GM18508 (cell line): ENCODE data around the gene USP13.
"Not testable (repeated sequence)": the region's sequence is repeated elsewhere in the genome, so short reads cannot be mapped to it uniquely, and the experiment has no call there.

Source experiments
- ATAC-seq: cut with Tn5 transposase; IDR thresholded peaks from one replicate; pipeline ENCODE4 v1.9.1; 2021; ENCODE audit warnings: moderate number of reproducible peaks; ENCODE audit not compliant: insufficient read depth, unreplicated experiment

Gene USP13

GRCh38 chr3:179652447-179653095 is at the start of gene USP13:
Gene USP13 (plus strand): TSS chr3:179653040. CDS start chr3:179653226, 186 bp downstream.
- peak; percentile 38 for ATAC-seq

- ATAC-seq: no peak
These were observed 49.5 kb upstream of the USP13 start for GRCh38 chr3:179603321-179603720.

GRCh38 chr3:179603831-179604230 is 49.0 kb upstream of the USP13 start:
- no peak for ATAC-seq

- ATAC-seq: peak; percentile 95
These were observed 48.3 kb upstream of the USP13 start, which contains the start of the genes MRPL47 and NDUFB5 for GRCh38 chr3:179604321-179605078. Gene MRPL47 (minus strand): TSS chr3:179604638. CDS start chr3:179604624, 14 bp downstream. Gene NDUFB5 (plus strand): TSS chr3:179604794. CDS start chr3:179604816, 22 bp downstream.

- ATAC-seq: no peak
These were observed 46.2 kb upstream of the USP13 start for GRCh38 chr3:179606534-179607085.

GRCh38 chr3:179608931-179609720 is 43.7 kb upstream of the USP13 start:
- ATAC-seq: peak; percentile 43

GRCh38 chr3:179610066-179610465 is 42.8 kb upstream of the USP13 start:
- ATAC-seq: no peak

GRCh38 chr3:179613807-179614206 is 39.0 kb upstream of the USP13 start:
- no peak for ATAC-seq

GRCh38 chr3:179615458-179616173 is 37.2 kb upstream of the USP13 start:
- ATAC-seq: no peak

- no peak for ATAC-seq
These were observed 30.8 kb upstream of the USP13 start for GRCh38 chr3:179622023-179622422.

GRCh38 chr3:179624451-179624850 is 28.4 kb upstream of the USP13 start:
- no peak for ATAC-seq

GRCh38 chr3:179630753-179631451 is 21.9 kb upstream of the USP13 start:
- no peak for ATAC-seq

- ATAC-seq: no peak
These were observed 12.4 kb upstream of the USP13 start for GRCh38 chr3:179640469-179640868.

GRCh38 chr3:179642871-179643270 is 10.0 kb upstream of the USP13 start:
- ATAC-seq: no peak

GRCh38 chr3:179643837-179644236 is 9.0 kb upstream of the USP13 start:
- not testable (repeated sequence) for ATAC-seq

- ATAC-seq: no peak
These were observed 6.7 kb upstream of the USP13 start for GRCh38 chr3:179646177-179646576.

GRCh38 chr3:179651687-179652446 is 973 bp upstream of the USP13 start:
- no peak for ATAC-seq

GRCh38 chr3:179653096-179653797 is 407 bp downstream of the USP13 start:
- ATAC-seq: peak; percentile 41
